H9 (cell line): ENCODE data around the gene UGT1A8. TPM values are rescaled to one million over a fixed set of nuclear protein-coding genes. Genes with fewer than 3 reads are reported as not detected.

ENCODE experiments used
- DNase-seq: peaks from one replicate; pipeline ENCODE4 v3.0.0-alpha.2; 2017
- H2AFZ ChIP-seq: one replicate; pipeline ENCODE4 v1.6.1; 2013; ENCODE audit warnings: mild to moderate bottlenecking, low read length, control low read depth, moderate library complexity
- H2AK5ac ChIP-seq: 2 replicates; pipeline ENCODE4 v1.6.1; 2013; ENCODE audit warnings: low read length, control low read depth, mixed read lengths; ENCODE audit not compliant: insufficient read length
- H2BK120ac ChIP-seq: one replicate; pipeline ENCODE4 v1.6.1; 2013; ENCODE audit warnings: low read depth, mild to moderate bottlenecking, low read length, control low read depth, inconsistent platforms; ENCODE audit not compliant: poor library complexity, severe bottlenecking
- H2BK12ac ChIP-seq: 2 replicates; pipeline ENCODE4 v1.6.1; 2013; ENCODE audit warnings: low read length, control low read depth, mixed read lengths, low read depth; ENCODE audit not compliant: insufficient read length
- H2BK15ac ChIP-seq: 2 replicates; pipeline ENCODE4 v1.6.1; 2013; ENCODE audit warnings: low read depth, low read length, control low read depth
- H2BK20ac ChIP-seq: one replicate; pipeline ENCODE4 v1.6.1; 2013; ENCODE audit warnings: low read depth, mild to moderate bottlenecking, low read length, control low read depth, inconsistent platforms; ENCODE audit not compliant: poor library complexity, severe bottlenecking
- H2BK5ac ChIP-seq: 2 replicates; pipeline ENCODE4 v1.6.1; 2013; ENCODE audit warnings: low read length, control low read depth, mixed read lengths; ENCODE audit not compliant: insufficient read length
- H3K14ac ChIP-seq: 2 replicates; pipeline ENCODE4 v1.6.1; 2013; ENCODE audit warnings: low read length, control low read depth; ENCODE audit not compliant: insufficient read depth
- H3K18ac ChIP-seq: 2 replicates; pipeline ENCODE4 v1.6.1; 2013; ENCODE audit warnings: low read depth, mild to moderate bottlenecking, mixed read lengths, low read length, control low read depth; ENCODE audit not compliant: insufficient read length
- H3K23ac ChIP-seq: 2 replicates; pipeline ENCODE4 v1.6.1; 2013; ENCODE audit warnings: low read length, control low read depth, mixed read lengths, low read depth; ENCODE audit not compliant: insufficient read length
- H3K23me2 ChIP-seq: 2 replicates; pipeline ENCODE4 v1.6.1; 2013; ENCODE audit warnings: low read depth, mild to moderate bottlenecking, mixed read lengths, low read length, control low read depth; ENCODE audit not compliant: insufficient read length, poor library complexity, severe bottlenecking
- H3K27ac ChIP-seq: 2 replicates; pipeline ENCODE4 v1.5.1; 2013; ENCODE audit warnings: low read length, control low read depth, mixed read lengths, low read depth; ENCODE audit not compliant: insufficient read length
- H3K27me3 ChIP-seq: 2 replicates; pipeline ENCODE4 v1.6.1; 2013; ENCODE audit warnings: low read length, control low read depth, inconsistent platforms; ENCODE audit not compliant: insufficient read depth
- H3K4ac ChIP-seq: 2 replicates; pipeline ENCODE4 v1.6.1; 2013; ENCODE audit warnings: low read depth, mild to moderate bottlenecking, control low read depth, inconsistent platforms, low read length, moderate library complexity
- H3K4me1 ChIP-seq: 2 replicates; pipeline ENCODE4 v1.6.1; 2013; ENCODE audit warnings: low read length, control low read depth, inconsistent platforms; ENCODE audit not compliant: insufficient read depth
- H3K4me2 ChIP-seq: 2 replicates; pipeline ENCODE4 v1.6.1; 2013; ENCODE audit warnings: low read length, control low read depth, mixed read lengths; ENCODE audit not compliant: insufficient read length, insufficient read depth
- H3K56ac ChIP-seq: 2 replicates; pipeline ENCODE4 v1.6.1; 2013; ENCODE audit warnings: low read depth, mild to moderate bottlenecking, mixed read lengths, low read length, control low read depth; ENCODE audit not compliant: insufficient read length
- H3K79me1 ChIP-seq: 2 replicates; pipeline ENCODE4 v1.6.1; 2013; ENCODE audit warnings: low read depth, mild to moderate bottlenecking, moderate library complexity, low read length, control low read depth, inconsistent platforms; ENCODE audit not compliant: insufficient read depth, poor library complexity, severe bottlenecking
- H3K79me2 ChIP-seq: 2 replicates; pipeline ENCODE4 v1.6.1; 2013; ENCODE audit warnings: low read length, control low read depth, inconsistent platforms; ENCODE audit not compliant: insufficient read depth
- H3K9ac ChIP-seq: 2 replicates; pipeline ENCODE4 v1.6.1; 2013; ENCODE audit warnings: low read length, control low read depth, mixed read lengths; ENCODE audit not compliant: insufficient read length; ENCODE audit errors: extremely low read depth
- H3K9me3 ChIP-seq: one replicate; pipeline ENCODE4 v1.6.1; 2013; ENCODE audit warnings: low read depth, low read length, inconsistent platforms; ENCODE audit not compliant: control insufficient read depth
- H3T11ph ChIP-seq: one replicate; pipeline ENCODE4 v1.6.1; 2013; ENCODE audit warnings: mild to moderate bottlenecking, low read length, control low read depth, inconsistent platforms
- H4K20me1 ChIP-seq: one replicate; pipeline ENCODE4 v1.6.1; 2013; ENCODE audit not compliant: control insufficient read depth, insufficient read length, insufficient read depth
- H4K5ac ChIP-seq: 2 replicates; pipeline ENCODE4 v1.6.1; 2013; ENCODE audit warnings: low read depth, mild to moderate bottlenecking, mixed read lengths, low read length, control low read depth; ENCODE audit not compliant: insufficient read length
- H4K8ac ChIP-seq: replicated peaks from 2 replicates; pipeline ENCODE4 v1.6.1; 2013; ENCODE audit warnings: low read length, control low read depth, mixed read lengths, low read depth; ENCODE audit not compliant: insufficient read length
- H4K91ac ChIP-seq: 2 replicates; pipeline ENCODE4 v1.6.1; 2013; ENCODE audit warnings: low read depth, mild to moderate bottlenecking, moderate library complexity, mixed read lengths, low read length, control low read depth; ENCODE audit not compliant: insufficient read length
- H3K27ac Mint-ChIP-seq, 3 experiments: 2 replicates in 2 of 3; 3 replicates in 1 of 3; pipeline ENCODE4 v1.8.0; 2020 to 2021; ENCODE audit warnings: mixed read lengths in 3 of 3, mild to moderate bottlenecking in 1 of 3, moderate library complexity in 1 of 3
- H3K27me3 Mint-ChIP-seq: 2 replicates; pipeline ENCODE4 v1.8.0; 2021; ENCODE audit warnings: low read depth, mild to moderate bottlenecking, moderate library complexity, mixed read lengths
- H3K36me3 Mint-ChIP-seq, 3 experiments: 2 replicates in 2 of 3; 3 replicates in 1 of 3; pipeline ENCODE4 v1.8.0; 2020 to 2021; ENCODE audit warnings: low read depth in 3 of 3, mixed read lengths in 3 of 3; ENCODE audit not compliant: insufficient read depth in 1 of 3
- H3K4me1 Mint-ChIP-seq, 2 experiments: 2 replicates each; pipeline ENCODE4 v1.8.0; 2020; ENCODE audit warnings: mixed read lengths in 2 of 2
- H3K4me3 Mint-ChIP-seq, 2 experiments: 2 replicates in 1 of 2; 3 replicates in 1 of 2; pipeline ENCODE4 v1.8.0; 2020 to 2021; ENCODE audit warnings: mild to moderate bottlenecking in 2 of 2, mixed read lengths in 2 of 2, moderate library complexity in 1 of 2
- H3K9me3 Mint-ChIP-seq, 2 experiments: 2 replicates in 1 of 2; 3 replicates in 1 of 2; pipeline ENCODE4 v1.8.0; 2020; ENCODE audit warnings: mild to moderate bottlenecking in 2 of 2, mixed read lengths in 2 of 2, moderate library complexity in 1 of 2
- WGBS: extraction: QIAGEN DNeasy Blood & Tissue Kit; methylation state at CpG from one replicate; pipeline ENCODE4 v1.1.7; 2013; ENCODE audit warnings: missing lambda C conversion rate, low lambda C conversion rate, mixed read lengths; ENCODE audit not compliant: insufficient read length; ENCODE audit errors: extremely low coverage; 5-methylcytosine and 5-hydroxymethylcytosine counted together
- total RNA-seq: library from RNA; stranded (reverse); gene quantifications from 2 replicates; pipeline ENCODE4 v1.2.1, GENCODE V29; 2021
- TF ChIP-seq, protein P1 (sequence below): fragments of 200-600 bp; sonication (generic); conservative IDR thresholded peaks from 3 replicates; pipeline ENCODE4 v1.8.0; 2021; ENCODE audit warnings: antibody characterized with exemption, mild to moderate bottlenecking

UGT1A8 gene
- total RNA-seq, 1 experiment from 2014 or later: not detected

DNA sequence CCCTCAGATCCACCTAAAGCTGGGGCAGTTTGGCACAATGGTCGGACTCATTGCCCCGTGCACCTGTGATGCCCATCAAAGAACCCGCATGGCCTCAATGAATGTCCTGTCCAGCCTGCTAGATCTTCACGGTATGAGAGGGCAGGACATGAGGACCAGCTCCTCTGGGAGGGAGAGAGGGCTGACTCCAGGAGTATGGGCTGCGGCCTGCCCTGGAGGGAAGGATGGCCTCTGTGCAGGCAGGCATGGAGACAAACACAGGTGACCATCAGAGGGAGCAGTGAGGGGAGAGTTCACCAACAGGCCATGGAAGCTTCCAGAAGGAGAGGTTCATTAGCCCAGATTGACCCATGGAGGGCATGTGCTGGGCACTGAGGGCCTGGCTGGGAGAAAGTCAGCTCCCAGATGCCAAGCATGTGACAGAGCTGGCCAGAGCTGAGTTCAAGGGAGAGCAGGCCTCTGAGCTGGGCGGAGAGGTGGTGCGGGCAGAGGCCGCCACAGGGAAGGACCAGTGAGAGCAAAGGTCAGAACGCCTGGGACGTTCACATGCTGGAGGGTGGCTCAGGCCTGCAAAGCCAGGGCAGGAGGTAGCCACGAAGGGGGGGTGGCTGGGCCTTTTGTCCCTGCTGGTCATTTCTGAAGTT is 200.7 kb downstream of the UGT1A8 start:
- DNase-seq: peak; percentile 17
- no peak overlapping the region for H2AK5ac ChIP-seq
- H3K4me1 Mint-ChIP-seq: no peaks in the 10 kb centered on the region
- H3K27ac Mint-ChIP-seq: no peak overlapping the region; a peak in 1 of 7 replicates
- H3K4me2 ChIP-seq: no peak overlapping the region
- no peaks in the 10 kb centered on the region for H4K20me1 ChIP-seq
- peaks cover 4% of the 10 kb centered on the region for H3K27me3 Mint-ChIP-seq
- no peak overlapping the region for H2AFZ ChIP-seq
- no peak overlapping the region for H4K91ac ChIP-seq
- H3K79me2 ChIP-seq: no peaks in the 10 kb centered on the region
- no peaks in the 10 kb centered on the region for H3K36me3 Mint-ChIP-seq
- no peak overlapping the region for H3K27ac ChIP-seq
- no peaks in the 10 kb centered on the region for H3K9me3 ChIP-seq
- H4K5ac ChIP-seq: no peak overlapping the region
- H3K56ac ChIP-seq: no peak overlapping the region
- H3K4me3 Mint-ChIP-seq: no peak overlapping the region; a peak in 1 of 5 replicates
- H3K9ac ChIP-seq: no peak overlapping the region
- H3K23ac ChIP-seq: no peak overlapping the region
- no peaks in the 10 kb centered on the region for H3K27me3 ChIP-seq
- H3K18ac ChIP-seq: no peak overlapping the region
- no peak overlapping the region for H2BK15ac ChIP-seq
- no peak overlapping the region for H2BK20ac ChIP-seq
- no peaks in the 10 kb centered on the region for H3K4me1 ChIP-seq
- H2BK12ac ChIP-seq: no peak overlapping the region
- H2BK120ac ChIP-seq: no peak overlapping the region
- no peak overlapping the region; the same call in 1 of the 2 replicates for H3K14ac ChIP-seq
- H3K23me2 ChIP-seq: no peaks in the 10 kb centered on the region
- H2BK5ac ChIP-seq: no peak overlapping the region
- no peak overlapping the region for H3K4ac ChIP-seq
- TF ChIP-seq, protein P1, sequence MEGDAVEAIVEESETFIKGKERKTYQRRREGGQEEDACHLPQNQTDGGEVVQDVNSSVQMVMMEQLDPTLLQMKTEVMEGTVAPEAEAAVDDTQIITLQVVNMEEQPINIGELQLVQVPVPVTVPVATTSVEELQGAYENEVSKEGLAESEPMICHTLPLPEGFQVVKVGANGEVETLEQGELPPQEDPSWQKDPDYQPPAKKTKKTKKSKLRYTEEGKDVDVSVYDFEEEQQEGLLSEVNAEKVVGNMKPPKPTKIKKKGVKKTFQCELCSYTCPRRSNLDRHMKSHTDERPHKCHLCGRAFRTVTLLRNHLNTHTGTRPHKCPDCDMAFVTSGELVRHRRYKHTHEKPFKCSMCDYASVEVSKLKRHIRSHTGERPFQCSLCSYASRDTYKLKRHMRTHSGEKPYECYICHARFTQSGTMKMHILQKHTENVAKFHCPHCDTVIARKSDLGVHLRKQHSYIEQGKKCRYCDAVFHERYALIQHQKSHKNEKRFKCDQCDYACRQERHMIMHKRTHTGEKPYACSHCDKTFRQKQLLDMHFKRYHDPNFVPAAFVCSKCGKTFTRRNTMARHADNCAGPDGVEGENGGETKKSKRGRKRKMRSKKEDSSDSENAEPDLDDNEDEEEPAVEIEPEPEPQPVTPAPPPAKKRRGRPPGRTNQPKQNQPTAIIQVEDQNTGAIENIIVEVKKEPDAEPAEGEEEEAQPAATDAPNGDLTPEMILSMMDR: no peak
- H3T11ph ChIP-seq: no peak overlapping the region
- no peaks in the 10 kb centered on the region for H3K79me1 ChIP-seq
- no CpG with 5 or more reads among the region's 11 CpGs for WGBS
- H3K9me3 Mint-ChIP-seq: no peaks in the 10 kb centered on the region; a peak in 1 of 5 replicates
- no peak overlapping the region for H4K8ac ChIP-seq
